ENCODE data around the gene KCNN3. TPM values are rescaled to one million over a fixed set of nuclear protein-coding genes. Genes with fewer than 3 reads are reported as not detected.

KCNN3 gene
- total RNA-seq, 2 donors from 2014 or later, result 3.9 to 4.4 TPM

DNA sequence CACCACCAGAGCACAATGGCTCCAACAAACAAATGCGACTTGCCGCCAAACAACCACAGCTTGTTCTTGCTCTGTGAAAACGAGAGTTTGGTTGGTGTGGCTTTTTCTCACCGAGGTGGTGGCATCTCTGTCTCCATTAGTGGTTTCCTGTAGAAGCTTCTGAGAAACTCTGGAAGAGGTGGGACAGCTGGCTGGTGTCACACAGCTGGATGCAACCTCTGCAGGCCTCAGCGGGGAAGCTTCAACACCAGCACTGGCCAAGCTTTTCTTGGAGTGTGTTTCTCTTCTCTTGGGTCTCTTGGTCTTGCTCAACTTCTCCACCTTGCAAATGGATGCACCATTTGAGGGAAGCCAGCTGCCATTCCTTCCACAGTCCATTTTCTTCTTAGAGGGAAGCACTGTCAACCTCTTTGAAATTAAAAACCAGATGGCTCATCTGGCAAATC is 124.8 kb downstream of the KCNN3 start:
- no peak overlapping the region for H3K4me3 ChIP-seq
- no peak for DNase-seq (ENCODE audit: low spot score)
- H3K9me3 ChIP-seq, result no peaks in the 10 kb centered on the region
- no peaks in the 10 kb centered on the region for H3K36me3 ChIP-seq
- H3K27ac ChIP-seq, result no peak overlapping the region
- no peaks in the 10 kb centered on the region for H3K27me3 ChIP-seq
- TF ChIP-seq, protein P1, sequence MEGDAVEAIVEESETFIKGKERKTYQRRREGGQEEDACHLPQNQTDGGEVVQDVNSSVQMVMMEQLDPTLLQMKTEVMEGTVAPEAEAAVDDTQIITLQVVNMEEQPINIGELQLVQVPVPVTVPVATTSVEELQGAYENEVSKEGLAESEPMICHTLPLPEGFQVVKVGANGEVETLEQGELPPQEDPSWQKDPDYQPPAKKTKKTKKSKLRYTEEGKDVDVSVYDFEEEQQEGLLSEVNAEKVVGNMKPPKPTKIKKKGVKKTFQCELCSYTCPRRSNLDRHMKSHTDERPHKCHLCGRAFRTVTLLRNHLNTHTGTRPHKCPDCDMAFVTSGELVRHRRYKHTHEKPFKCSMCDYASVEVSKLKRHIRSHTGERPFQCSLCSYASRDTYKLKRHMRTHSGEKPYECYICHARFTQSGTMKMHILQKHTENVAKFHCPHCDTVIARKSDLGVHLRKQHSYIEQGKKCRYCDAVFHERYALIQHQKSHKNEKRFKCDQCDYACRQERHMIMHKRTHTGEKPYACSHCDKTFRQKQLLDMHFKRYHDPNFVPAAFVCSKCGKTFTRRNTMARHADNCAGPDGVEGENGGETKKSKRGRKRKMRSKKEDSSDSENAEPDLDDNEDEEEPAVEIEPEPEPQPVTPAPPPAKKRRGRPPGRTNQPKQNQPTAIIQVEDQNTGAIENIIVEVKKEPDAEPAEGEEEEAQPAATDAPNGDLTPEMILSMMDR (IDR thresholded peaks at IDR 0.05), result no peak
- H3K4me1 ChIP-seq, result peaks cover 0 to 31% of the 10 kb centered on the region in 2 donors

DNA sequence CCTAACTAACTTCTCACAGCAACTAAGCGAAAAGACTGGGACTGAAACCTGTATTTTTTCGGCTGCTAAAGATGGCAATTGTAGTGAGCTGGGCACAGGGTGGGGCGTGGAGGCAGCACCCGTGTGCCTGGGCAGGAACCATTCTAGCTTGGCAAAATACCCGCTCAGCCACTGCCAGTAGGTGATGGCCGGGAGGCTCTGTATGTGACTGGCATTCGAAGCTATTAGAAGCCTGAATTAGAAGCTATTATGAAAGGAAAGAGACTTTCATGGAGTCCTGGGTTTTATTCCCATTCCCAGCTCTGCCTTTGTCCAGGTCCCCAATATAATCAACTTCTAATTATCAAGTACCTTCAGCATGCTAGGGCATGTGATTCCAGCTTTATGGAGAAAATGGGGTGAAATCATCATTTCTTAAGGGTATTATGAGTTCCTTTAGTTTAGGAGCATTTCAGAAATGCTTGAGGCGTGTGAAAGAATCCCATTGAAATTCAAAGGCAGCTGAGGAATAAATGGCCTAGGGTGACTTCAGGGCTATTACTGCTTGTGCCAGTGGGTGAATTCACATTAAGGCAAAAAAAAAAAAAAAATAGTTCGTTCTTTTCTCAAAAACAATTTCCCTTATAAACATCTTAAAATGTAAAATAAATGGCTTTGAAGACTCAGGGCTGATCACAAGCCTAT is 125.6 kb downstream of the KCNN3 start:
- Histone ChIP-seq H3K4me3 (no peak overlapping the region), H3K9me3 (no peaks in the 10 kb centered on the region), H3K27me3 (no peaks in the 10 kb centered on the region), H3K4me1 (peaks cover 0 to 31% of the 10 kb centered on the region in 2 donors), H3K27ac (no peak overlapping the region), H3K36me3 (no peaks in the 10 kb centered on the region)
- TF ChIP-seq, protein P1 (IDR thresholded peaks at IDR 0.05), result no peak
- no peak for DNase-seq (ENCODE audit: low spot score)

DNA sequence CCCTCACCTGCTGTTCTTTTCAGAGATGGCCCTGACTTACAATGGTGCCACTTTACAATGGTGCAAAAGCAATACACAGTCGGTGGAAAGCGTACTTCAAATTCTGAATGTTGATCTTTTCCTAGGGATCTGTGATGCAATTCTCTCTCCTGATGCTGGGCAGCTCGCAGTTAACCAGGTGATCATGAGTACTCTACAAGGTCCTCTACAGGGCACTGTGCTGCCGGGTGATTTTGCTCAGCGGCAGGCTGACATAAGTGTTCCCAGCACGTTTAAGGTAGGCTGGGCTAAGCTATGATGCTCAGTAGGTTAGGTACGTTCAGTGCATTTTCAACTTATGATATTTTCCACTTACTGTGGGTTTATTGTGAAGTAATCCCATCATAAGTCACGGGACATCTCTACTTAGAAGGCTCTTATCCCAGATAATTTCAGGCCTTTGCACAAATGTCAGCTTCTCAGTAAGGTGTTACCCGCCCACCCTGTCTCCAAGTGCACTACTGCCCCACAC is 126.5 kb downstream of the KCNN3 start:
- Histone ChIP-seq H3K4me1 (peaks cover 0 to 31% of the 10 kb centered on the region in 2 donors), H3K36me3 (no peaks in the 10 kb centered on the region), H3K9me3 (no peaks in the 10 kb centered on the region), H3K27ac (peak overlapping the region in 1 of 2 donors; percentile 13), H3K4me3 (no peak overlapping the region), H3K27me3 (no peaks in the 10 kb centered on the region)
- TF ChIP-seq, protein P1 (IDR thresholded peaks at IDR 0.05), result no peak
- no peak for DNase-seq (ENCODE audit: low spot score)

DNA sequence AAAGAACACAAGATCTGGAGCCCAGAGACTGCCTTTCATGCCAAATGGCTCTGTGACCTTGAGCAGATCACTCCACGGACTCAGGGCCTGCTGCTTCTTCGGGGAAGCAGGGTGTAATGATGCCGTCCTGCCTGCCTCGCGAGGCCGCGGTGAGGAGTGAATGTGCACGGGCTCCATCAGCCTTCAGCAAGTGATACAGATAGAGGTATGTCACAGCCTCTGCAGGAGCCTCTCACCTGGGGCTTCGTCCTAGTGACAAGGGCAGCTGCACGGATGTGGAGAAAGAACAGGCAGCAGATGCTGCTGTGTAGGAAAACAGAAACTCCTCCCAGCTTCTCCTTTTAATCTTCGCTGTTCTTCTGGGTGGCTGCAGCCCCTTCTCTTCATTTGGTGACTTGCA is 127.5 kb downstream of the KCNN3 start:
- no peaks in the 10 kb centered on the region for H3K27me3 ChIP-seq
- TF ChIP-seq, protein P1 (IDR thresholded peaks at IDR 0.05), result no peak
- peaks cover 0 to 25% of the 10 kb centered on the region in 2 donors for H3K4me1 ChIP-seq
- no peak overlapping the region for H3K4me3 ChIP-seq
- no peak for DNase-seq (ENCODE audit: low spot score)
- no peaks in the 10 kb centered on the region for H3K9me3 ChIP-seq
- peak overlapping the region in 1 of 2 donors; percentile 55 for H3K27ac ChIP-seq
- H3K36me3 ChIP-seq, result no peaks in the 10 kb centered on the region

DNA sequence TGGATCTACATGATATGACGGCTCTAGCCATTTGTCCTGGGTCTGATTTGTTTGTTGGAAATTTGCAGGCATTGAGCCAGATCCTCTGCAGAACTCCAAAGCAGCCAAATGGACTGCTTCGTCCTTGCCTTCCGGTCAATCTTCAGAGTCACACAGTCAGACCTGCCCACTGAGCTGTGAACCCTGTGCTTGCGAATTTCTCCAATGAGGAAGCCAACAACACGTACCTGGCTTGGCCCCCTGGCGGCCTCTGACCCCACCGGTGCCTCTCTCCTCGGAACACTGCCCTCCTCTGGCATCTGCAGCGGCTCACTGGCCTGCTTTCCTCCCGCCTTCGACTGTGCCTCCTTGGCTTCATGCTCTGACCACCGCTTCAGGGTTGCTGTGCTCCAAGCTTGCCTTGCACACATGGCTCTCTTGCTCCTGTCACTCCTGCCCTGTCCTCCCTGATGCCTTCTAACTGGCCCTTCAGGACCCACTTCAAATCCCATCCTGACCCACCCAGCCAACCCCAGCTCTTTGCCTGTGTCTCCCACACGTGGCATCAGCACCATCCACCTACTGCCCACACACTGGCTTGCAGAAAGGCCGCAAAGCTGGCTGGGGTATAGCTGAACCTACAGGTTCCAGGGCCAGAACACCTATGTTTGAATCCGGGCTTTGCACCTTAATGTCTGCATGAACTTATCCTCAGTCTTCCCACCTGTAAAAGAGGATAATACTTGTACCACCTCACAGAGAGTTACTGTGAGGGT is 128.2 kb downstream of the KCNN3 start:
- no peaks in the 10 kb centered on the region for H3K36me3 ChIP-seq
- no peaks in the 10 kb centered on the region for H3K27me3 ChIP-seq
- H3K4me3 ChIP-seq, result no peak overlapping the region
- peak overlapping the region; percentile 55 to 65 for H3K27ac ChIP-seq
- peaks cover 0 to 19% of the 10 kb centered on the region in 2 donors for H3K4me1 ChIP-seq
- TF ChIP-seq, protein P1 (IDR thresholded peaks at IDR 0.05), result peak in 1 of 2 donors; percentile 43
- no peak for DNase-seq (ENCODE audit: low spot score)
- no peaks in the 10 kb centered on the region for H3K9me3 ChIP-seq
